ENCODE data around the gene FKBP5. TPM values are rescaled to one million over a fixed set of nuclear protein-coding genes. Genes with fewer than 3 reads are reported as not detected.
A peak's percentile ranks its signal among the peaks of the same experiment; 100 is the strongest.

Gene FKBP5
- total and polyA plus RNA-seq, 9 of the 15 experiments (the other 6 are each of a cell fraction or from before 2014, with no cell fraction given) = 32.7 to 151 (median 75.0) TPM

GRCh38 chr6:35694462-35694861, 5.7 kb upstream of the FKBP5 start (continued):
- TF ChIP-seq ZBTB2 (IDR thresholded peaks at IDR 0.05) = no peak
- no peak for TF ChIP-seq ZNF24 (IDR thresholded peaks at IDR 0.05)
- no peak for TF ChIP-seq CHD1 (IDR thresholded peaks at IDR 0.05; ENCODE audit: low read length)
- TF ChIP-seq E2F8 (IDR thresholded peaks at IDR 0.05; ENCODE audit: low read depth, partially characterized antibody) = no peak
- TF ChIP-seq ZNF764 (CRISPR knock-in tag; IDR thresholded peaks at IDR 0.05; ENCODE audit: low read depth) = no peak
- TF ChIP-seq NFXL1 (CRISPR knock-in tag; IDR thresholded peaks at IDR 0.05) = no peak
- TF ChIP-seq ZNF280A (IDR thresholded peaks at IDR 0.05; ENCODE audit: low read depth, partially characterized antibody) = peak; percentile 45
- no peak for TF ChIP-seq ZNF174 (CRISPR knock-in tag; IDR thresholded peaks at IDR 0.05)
- TF ChIP-seq NR2F6 (CRISPR knock-in tag; IDR thresholded peaks at IDR 0.05) = no peak
- no peak for TF ChIP-seq LARP7 (IDR thresholded peaks at IDR 0.05)
- TF ChIP-seq BRF2 (IDR thresholded peaks at IDR 0.05; ENCODE audit: borderline replicate concordance, insufficient read depth, insufficient read length) = no peak
- no peak for TF ChIP-seq PHB2 (IDR thresholded peaks at IDR 0.05; ENCODE audit: low read depth)
- no peak for TF ChIP-seq IFI16 (CRISPR knock-in tag; IDR thresholded peaks at IDR 0.05)
- TF ChIP-seq MYBL2 (IDR thresholded peaks at IDR 0.05; ENCODE audit: low read depth) = no peak
- TF ChIP-seq MYBL2 (CRISPR knock-in tag; IDR thresholded peaks at IDR 0.05; ENCODE audit: borderline replicate concordance) = no peak
- TF ChIP-seq GTF3C2 (IDR thresholded peaks at IDR 0.05; ENCODE audit: borderline replicate concordance, extremely low read depth, insufficient read length) = no peak
- no peak for TF ChIP-seq ZBTB43 (CRISPR knock-in tag; IDR thresholded peaks at IDR 0.05)
- no peak for TF ChIP-seq RUNX1 (IDR thresholded peaks at IDR 0.05; ENCODE audit: low read depth)
